HCT116 (cell line): ENCODE measurements around the gene HTR1A. TPM values are rescaled to one million over a fixed set of nuclear protein-coding genes. Genes with fewer than 3 reads are reported as not detected.

Experiments
- ATAC-seq: fragments of 200-7000 bp; cut with Tn5 transposase; 2 replicates; pipeline ENCODE4 v1.9.1; 2020; ENCODE audit warnings: mild to moderate bottlenecking, moderate library complexity
- BruUV-seq: library from RNA; stranded (reverse); fragments of 400-500 nt; replicated peaks from 2 replicates; lab custom pipeline; 2021; lab: Mats Ljungman, UMichigan
- CTCF ChIA-PET: fragments of 300-600 bp; sonication (Branson Sonifier 250); formaldehyde crosslinking; loops from one replicate; lab custom pipeline; 2021; ENCODE audit warnings: antibody characterized with exemption; lab: Charles Lee
- POLR2A ChIA-PET: fragments of 300-600, 350-600 bp; sonication (Branson Sonifier 250); formaldehyde crosslinking; loops from one replicate; lab custom pipeline; 2021; ENCODE audit warnings: antibody characterized with exemption; lab: Charles Lee
- RAD21 ChIA-PET, 2 experiments: fragments of 300-600 bp; sonication (Branson Sonifier 250); formaldehyde crosslinking; loops; one replicate each; lab custom pipeline; 2023; ENCODE audit warnings: low total read pairs in 2 of 2; ENCODE audit not compliant: uncharacterized antibody in 2 of 2, unreplicated experiment in 2 of 2, low non-redundant PET in 1 of 2; lab: Charles Lee
- DNase-seq: peaks from one replicate; pipeline ENCODE4 v3.0.0-alpha.2; 2010; ENCODE audit warnings: low read depth, low spot score
- H2AFZ ChIP-seq: fragments of 200-600 bp; shearing (Covaris generic), sonication (generic); 2 replicates; pipeline ENCODE4 v1.6.1; 2017; ENCODE audit warnings: low read depth, mixed run types, mixed read lengths, antibody characterized with exemption, low read length; ENCODE audit not compliant: poor library complexity, severe bottlenecking
- H3K27ac ChIP-seq: 2 replicates; pipeline ENCODE4 v1.5.1; 2012; ENCODE audit warnings: low read depth, low read length
- H3K27me3 ChIP-seq: fragments of 200-600 bp; sonication (generic); 2 replicates; pipeline ENCODE4 v1.6.1; 2016; ENCODE audit warnings: mixed run types, low read length, mixed read lengths; ENCODE audit not compliant: insufficient read depth
- H3K36me3 ChIP-seq, 2 experiments: fragments of 200-500 bp in 1 of 2; fragments of 200-600 bp in 1 of 2; sonication (Bioruptor generic) in 1 of 2; sonication (generic) in 1 of 2; 2 replicates each; pipeline versions ENCODE4 v1.5.1 to v1.6.1; 2014 to 2016; ENCODE audit warnings: low read length in 2 of 2, inconsistent platforms in 1 of 2, mixed read lengths in 1 of 2, mixed run types in 1 of 2; ENCODE audit not compliant: insufficient read depth in 2 of 2, control insufficient read depth in 1 of 2
- H3K4me1 ChIP-seq, 2 experiments: fragments of 200-600 bp in 1 of 2; sonication (generic) in 1 of 2; 2 replicates each; pipeline versions ENCODE4 v1.5.1 to v1.6.1; 2012 to 2017; ENCODE audit warnings: low read length in 2 of 2, inconsistent platforms in 1 of 2, mild to moderate bottlenecking in 1 of 2, mixed read lengths in 1 of 2, mixed run types in 1 of 2, moderate library complexity in 1 of 2; ENCODE audit not compliant: insufficient read depth in 2 of 2, control insufficient read depth in 1 of 2
- H3K4me2 ChIP-seq: fragments of 200-600 bp; sonication (generic); 2 replicates; pipeline ENCODE4 v1.6.1; 2017; ENCODE audit warnings: mixed run types, low read length, mixed read lengths
- H3K4me3 ChIP-seq, 2 experiments: fragments of 200-600 bp in 1 of 2; sonication (generic) in 1 of 2; replicated peaks in 1 of 2; 2 replicates each; pipeline ENCODE4 v1.5.1; 2011 to 2016; ENCODE audit warnings: low read length in 2 of 2, control low read depth in 1 of 2, low read depth in 1 of 2, mild to moderate bottlenecking in 1 of 2, mixed read lengths in 1 of 2, mixed run types in 1 of 2
- H3K79me2 ChIP-seq: fragments of 200-600 bp; sonication (generic); 2 replicates; pipeline ENCODE4 v1.6.1; 2017; ENCODE audit warnings: mild to moderate bottlenecking, mixed run types, low read length, moderate library complexity, mixed read lengths; ENCODE audit not compliant: insufficient read depth
- H3K9ac ChIP-seq: fragments of 200-600 bp; sonication (generic); 2 replicates; pipeline ENCODE4 v1.6.1; 2016; ENCODE audit warnings: low read length, mixed read lengths
- H3K9me2 ChIP-seq: fragments of 200-600 bp; sonication (generic), shearing (Covaris generic); 2 replicates; pipeline ENCODE4 v1.6.1; 2017; ENCODE audit warnings: mixed run types, mild to moderate bottlenecking, moderate library complexity; ENCODE audit not compliant: insufficient read depth
- H3K9me3 ChIP-seq, 2 experiments: fragments of 200-500 bp in 1 of 2; fragments of 200-600 bp in 1 of 2; sonication (Bioruptor generic) in 1 of 2; sonication (generic) in 1 of 2; 2 replicates each; pipeline ENCODE4 v1.6.1; 2014 to 2017; ENCODE audit warnings: low read length in 2 of 2, mixed read lengths in 2 of 2, inconsistent platforms in 1 of 2, low read depth in 1 of 2, mild to moderate bottlenecking in 1 of 2, mixed run types in 1 of 2, moderate library complexity in 1 of 2; ENCODE audit not compliant: control insufficient read depth in 1 of 2, insufficient read depth in 1 of 2
- H4K20me1 ChIP-seq: fragments of 200-600 bp; sonication (generic), shearing (Covaris generic); 2 replicates; pipeline ENCODE4 v1.6.1; 2017; ENCODE audit warnings: mixed run types, mild to moderate bottlenecking, moderate library complexity; ENCODE audit not compliant: insufficient read depth
- CBX3 ChIP-seq: IDR thresholded peaks from 2 replicates; pipeline ENCODE4 v1.6.1; 2012; ENCODE audit warnings: low read depth
- CEBPB ChIP-seq: IDR thresholded peaks from 2 replicates; pipeline ENCODE4 v1.6.1; 2012; ENCODE audit warnings: low read depth
- EZH2 ChIP-seq: fragments of 200-600 bp; sonication (generic); IDR thresholded peaks from 2 replicates; pipeline ENCODE4 v1.6.1; 2017; ENCODE audit warnings: antibody characterized with exemption, mixed run types
- EZH2phosphoT487 ChIP-seq: fragments of 200-600 bp; IDR thresholded peaks from 2 replicates; pipeline ENCODE4 v1.6.1; 2018; ENCODE audit warnings: antibody characterized with exemption, borderline replicate concordance
- POLR2A ChIP-seq: IDR thresholded peaks from 2 replicates; pipeline ENCODE4 v1.7.0; 2011; ENCODE audit warnings: borderline replicate concordance; ENCODE audit not compliant: insufficient read depth, insufficient read length; ENCODE audit errors: extremely low read depth
- POLR2AphosphoS5 ChIP-seq: IDR thresholded peaks from 2 replicates; pipeline ENCODE4 v1.6.1; 2011; ENCODE audit warnings: mild to moderate bottlenecking, low read depth, low read length, moderate library complexity
- RAD21 ChIP-seq: IDR thresholded peaks from 2 replicates; pipeline ENCODE4 v1.6.1; 2012; ENCODE audit warnings: low read depth, mild to moderate bottlenecking
- SIN3A ChIP-seq: IDR thresholded peaks from 2 replicates; pipeline ENCODE4 v1.6.1; 2012; ENCODE audit warnings: low read depth
- SRF ChIP-seq: IDR thresholded peaks from 2 replicates; pipeline ENCODE4 v1.6.1; 2012; ENCODE audit warnings: low read depth
- ZFX ChIP-seq: fragments of 450-650 bp; IDR thresholded peaks from 2 replicates; pipeline ENCODE4 v1.6.1; 2017
- ZNF274 ChIP-seq: fragments of 200-500 bp; sonication (Bioruptor generic); IDR thresholded peaks from 2 replicates; pipeline ENCODE4 v1.6.1; 2014; ENCODE audit warnings: mild to moderate bottlenecking, low read depth, low read length, inconsistent platforms
- intact Hi-C: fragments of 100-400 bp; cut with micrococcal nuclease; formaldehyde crosslinking; loops from 2 replicates; pipeline ENCODE4 v1.10.0; 2022
- total RNA-seq: library from RNA; stranded (reverse); gene quantifications from one replicate; pipeline ENCODE4 v1.2.1, GENCODE V29; 2021; ENCODE audit not compliant: unreplicated experiment
- TF ChIP-seq, protein P1 (sequence below): IDR thresholded peaks from 2 replicates; pipeline ENCODE4 v1.6.1; 2012; ENCODE audit warnings: low read depth
- TF ChIP-seq, protein P2 (sequence below): IDR thresholded peaks from 2 replicates; pipeline ENCODE4 v1.6.1; 2012

The HTR1A gene
- total RNA-seq, 1 experiment from 2014 or later = not detected

DNA sequence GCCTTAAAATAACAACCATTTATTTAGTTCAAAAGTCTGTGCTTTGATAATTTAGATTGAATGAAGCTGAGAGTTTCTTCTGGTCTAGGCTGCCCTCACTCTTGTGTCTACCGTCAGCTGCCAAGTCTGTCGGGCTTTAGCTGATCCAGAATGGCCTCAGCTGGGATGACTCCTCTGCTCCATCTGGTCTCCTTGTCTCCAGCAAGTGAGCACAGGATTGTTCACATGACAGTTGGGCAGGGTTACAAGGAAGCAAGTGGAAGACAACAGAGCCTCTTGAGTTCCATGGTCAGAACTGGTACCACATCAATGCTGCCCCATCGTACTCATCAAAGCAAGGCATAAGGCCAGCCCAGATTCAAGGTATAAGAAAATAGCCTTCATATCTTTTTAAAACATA is 9.0 kb downstream of the HTR1A start:
- Histone ChIP-seq H3K9ac (no peak overlapping the region), H3K27ac (no peak overlapping the region), H2AFZ (no peak overlapping the region), H3K4me2 (no peak overlapping the region), H3K4me3 (no peak overlapping the region), H3K4me1 (no peaks in the 10 kb centered on the region), H3K9me3 (peaks cover 0 to 8% of the 10 kb centered on the region in 2 experiments; a peak in 2 of 4 replicates), H4K20me1 (no peaks in the 10 kb centered on the region), H3K36me3 (no peaks in the 10 kb centered on the region), H3K27me3 (no peaks in the 10 kb centered on the region), H3K79me2 (no peaks in the 10 kb centered on the region)
- intact Hi-C loops = no loop called here
- BruUV-seq = no TSS peak
- no peak for DNase-seq
- ChIA-PET RAD21 (no interaction called here), CTCF (no interaction called here), POLR2A (no interaction called here)
- no peak for ATAC-seq
- TF ChIP-seq CEBPB (no peak), POLR2AphosphoS5 (no peak), CBX3 (no peak), SIN3A (no peak)
- TF ChIP-seq, protein P1, sequence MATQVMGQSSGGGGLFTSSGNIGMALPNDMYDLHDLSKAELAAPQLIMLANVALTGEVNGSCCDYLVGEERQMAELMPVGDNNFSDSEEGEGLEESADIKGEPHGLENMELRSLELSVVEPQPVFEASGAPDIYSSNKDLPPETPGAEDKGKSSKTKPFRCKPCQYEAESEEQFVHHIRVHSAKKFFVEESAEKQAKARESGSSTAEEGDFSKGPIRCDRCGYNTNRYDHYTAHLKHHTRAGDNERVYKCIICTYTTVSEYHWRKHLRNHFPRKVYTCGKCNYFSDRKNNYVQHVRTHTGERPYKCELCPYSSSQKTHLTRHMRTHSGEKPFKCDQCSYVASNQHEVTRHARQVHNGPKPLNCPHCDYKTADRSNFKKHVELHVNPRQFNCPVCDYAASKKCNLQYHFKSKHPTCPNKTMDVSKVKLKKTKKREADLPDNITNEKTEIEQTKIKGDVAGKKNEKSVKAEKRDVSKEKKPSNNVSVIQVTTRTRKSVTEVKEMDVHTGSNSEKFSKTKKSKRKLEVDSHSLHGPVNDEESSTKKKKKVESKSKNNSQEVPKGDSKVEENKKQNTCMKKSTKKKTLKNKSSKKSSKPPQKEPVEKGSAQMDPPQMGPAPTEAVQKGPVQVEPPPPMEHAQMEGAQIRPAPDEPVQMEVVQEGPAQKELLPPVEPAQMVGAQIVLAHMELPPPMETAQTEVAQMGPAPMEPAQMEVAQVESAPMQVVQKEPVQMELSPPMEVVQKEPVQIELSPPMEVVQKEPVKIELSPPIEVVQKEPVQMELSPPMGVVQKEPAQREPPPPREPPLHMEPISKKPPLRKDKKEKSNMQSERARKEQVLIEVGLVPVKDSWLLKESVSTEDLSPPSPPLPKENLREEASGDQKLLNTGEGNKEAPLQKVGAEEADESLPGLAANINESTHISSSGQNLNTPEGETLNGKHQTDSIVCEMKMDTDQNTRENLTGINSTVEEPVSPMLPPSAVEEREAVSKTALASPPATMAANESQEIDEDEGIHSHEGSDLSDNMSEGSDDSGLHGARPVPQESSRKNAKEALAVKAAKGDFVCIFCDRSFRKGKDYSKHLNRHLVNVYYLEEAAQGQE = no peak
- TF ChIP-seq, all 23 proteins: peak for 0
- no peaks in the 10 kb centered on the region for H3K9me2 ChIP-seq

DNA sequence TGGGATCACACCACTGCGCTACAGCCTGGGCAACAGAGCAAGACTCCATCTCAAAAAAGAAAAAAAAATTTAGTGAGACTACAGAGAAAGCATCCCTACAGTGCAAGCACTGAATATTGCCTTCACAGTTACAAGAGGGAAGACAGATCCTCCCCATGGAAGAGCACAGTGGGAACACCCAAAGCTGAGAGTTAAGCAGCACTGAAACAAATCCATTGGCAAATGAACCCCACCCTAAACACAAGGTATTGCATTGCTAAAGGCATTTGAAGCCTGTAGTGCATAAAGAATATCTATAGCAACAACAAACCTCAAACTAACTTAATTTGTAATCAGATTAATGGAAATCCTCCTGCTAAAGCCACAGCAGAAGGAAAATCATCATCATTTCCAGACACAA is 27.1 kb downstream of the HTR1A start:
- H3K4me3 ChIP-seq = no peak overlapping the region
- H3K4me2 ChIP-seq = no peak overlapping the region
- no peaks in the 10 kb centered on the region for H3K79me2 ChIP-seq
- RAD21 ChIA-PET = no interaction called here
- ATAC-seq = no peak
- TF ChIP-seq ZFX = no peak
- TF ChIP-seq POLR2A = no peak
- TF ChIP-seq EZH2 = no peak
- TF ChIP-seq, protein P2, sequence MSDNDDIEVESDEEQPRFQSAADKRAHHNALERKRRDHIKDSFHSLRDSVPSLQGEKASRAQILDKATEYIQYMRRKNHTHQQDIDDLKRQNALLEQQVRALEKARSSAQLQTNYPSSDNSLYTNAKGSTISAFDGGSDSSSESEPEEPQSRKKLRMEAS = no peak
- TF ChIP-seq SIN3A = no peak
- no peak for TF ChIP-seq ZNF274
- no peak for TF ChIP-seq RAD21
- no peak for TF ChIP-seq SRF
- TF ChIP-seq EZH2phosphoT487 = no peak
- TF ChIP-seq, all 23 proteins: peak for 0
- Histone ChIP-seq H3K4me1 (no peaks in the 10 kb centered on the region), H3K9me2 (no peaks in the 10 kb centered on the region), H3K27ac (no peak overlapping the region), H3K27me3 (no peaks in the 10 kb centered on the region), H2AFZ (no peak overlapping the region), H3K9ac (no peak overlapping the region), H4K20me1 (no peaks in the 10 kb centered on the region), H3K36me3 (no peaks in the 10 kb centered on the region), H3K9me3 (peaks cover 5 to 15% of the 10 kb centered on the region in 2 experiments; a peak in 2 of 4 replicates)
- CTCF ChIA-PET = no interaction called here
- POLR2A ChIA-PET = no interaction called here
- intact Hi-C loops = no loop called here
- BruUV-seq = no TSS peak
- DNase-seq = no peak
